ENCODE results near the gene NKX2-4. TPM values are rescaled to one million over a fixed set of nuclear protein-coding genes. Genes with fewer than 3 reads are reported as not detected.
"Not testable (repeated sequence)": the region's sequence is repeated elsewhere in the genome, so short reads cannot be mapped to it uniquely, and the experiment has no call there.

Gene NKX2-4
- 1.1 and 1.8 TPM in 2 replicates for total RNA-seq (2014; rRNA removed; shearing (Covaris generic))

DNA sequence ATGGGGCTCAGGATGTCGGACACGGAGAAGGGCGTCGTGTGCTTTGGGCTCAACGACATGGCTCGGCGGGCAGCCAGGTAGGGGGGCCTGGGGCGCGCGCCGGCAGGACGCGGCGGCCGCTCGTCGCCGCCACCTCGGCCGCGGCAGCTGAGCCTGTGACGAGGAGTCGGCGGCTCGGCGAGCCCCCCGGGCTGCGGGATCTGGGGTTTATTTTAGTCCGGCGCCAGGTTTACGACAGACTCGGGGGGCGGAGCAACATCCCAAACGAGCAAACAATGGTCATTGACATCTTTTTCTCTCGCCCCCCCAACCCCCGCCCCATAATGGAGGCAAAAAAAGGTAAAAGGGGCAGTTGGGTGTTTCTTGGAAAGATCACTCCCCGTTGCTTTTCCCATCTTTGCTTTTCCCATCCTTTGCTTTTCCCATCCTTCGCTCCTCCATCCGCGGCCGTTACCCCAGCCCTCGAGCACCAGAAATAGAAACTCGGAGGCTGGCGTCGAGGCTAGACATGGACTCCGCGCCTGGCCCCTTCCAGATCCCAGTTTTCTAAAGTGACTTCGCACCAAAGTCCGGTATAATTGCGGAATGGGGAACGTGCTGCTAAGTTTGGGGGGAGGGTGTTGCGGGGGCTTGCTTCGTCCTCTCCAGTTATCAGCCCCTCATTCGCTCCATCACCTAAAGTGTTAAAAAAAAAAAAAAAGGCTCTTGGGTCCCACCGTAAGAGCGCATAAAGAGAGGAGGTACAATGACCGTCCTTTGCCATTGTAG is at the start of gene NKX2-4:
NKX2-4 (minus strand) TSS at position 186 of the 768 bp plus-strand sequence; CDS start at position 59, 127 bp downstream.
- no peak for DNase-seq (ENCODE audit: low spot score)

DNA sequence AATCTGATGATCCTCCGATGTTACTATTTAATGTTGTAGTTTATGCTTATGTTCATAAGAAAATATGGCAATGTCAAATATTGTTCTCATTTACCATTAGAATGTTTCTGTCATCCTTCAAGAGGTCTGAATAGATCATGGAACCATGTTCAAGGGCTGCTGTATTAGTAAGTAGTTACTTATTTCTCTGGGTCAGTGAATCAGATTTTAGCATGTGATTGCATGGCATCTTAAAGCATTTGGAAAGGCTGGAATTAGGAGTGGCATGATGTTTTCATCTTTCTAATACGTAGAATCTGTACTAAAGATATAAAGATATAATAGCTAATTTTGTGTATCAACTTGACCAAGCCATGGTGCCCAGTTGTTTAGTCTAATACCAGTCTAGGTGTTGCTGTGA is 40.5 kb upstream of the NKX2-4 start:
- DNase-seq (ENCODE audit: low spot score) = no peak

DNA sequence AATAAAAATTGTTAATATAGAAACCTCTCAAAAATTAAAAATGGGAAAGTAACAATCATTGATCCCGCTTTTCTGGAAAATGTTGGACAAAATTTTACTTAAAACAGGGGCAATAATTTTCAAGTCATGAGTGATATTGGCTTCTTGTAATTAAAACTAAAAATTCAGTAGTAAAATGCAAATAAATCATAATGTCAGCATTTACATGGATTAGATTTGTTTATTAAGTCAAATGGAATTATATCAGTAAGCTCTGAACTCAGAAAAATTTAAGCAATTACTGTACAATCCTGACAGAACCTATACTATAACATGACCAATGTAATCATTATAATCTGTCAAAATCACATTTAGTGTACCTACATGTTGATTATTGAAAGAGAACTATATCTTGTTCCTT is 39.9 kb upstream of the NKX2-4 start:
- no peak for DNase-seq (ENCODE audit: low spot score)

DNA sequence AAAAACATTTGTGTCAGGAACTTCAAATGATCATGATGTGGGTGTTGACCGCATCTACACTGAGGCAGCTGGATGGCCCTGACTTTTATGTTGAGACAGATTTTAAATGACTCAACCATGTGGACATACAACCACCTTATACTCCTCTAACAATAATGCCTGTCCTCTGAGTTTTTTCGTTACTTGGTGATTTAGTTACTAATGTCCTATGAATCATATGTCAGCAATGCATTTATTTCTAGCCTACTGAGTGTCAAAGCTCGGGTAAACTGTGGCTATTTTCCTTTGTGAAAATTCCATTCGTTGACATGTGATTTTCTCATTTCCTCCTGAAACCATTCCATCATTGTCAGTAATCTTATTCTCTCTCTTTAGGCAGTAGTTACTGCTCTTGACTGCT is 38.9 kb upstream of the NKX2-4 start:
- DNase-seq (ENCODE audit: low spot score) = peak; percentile 19

DNA sequence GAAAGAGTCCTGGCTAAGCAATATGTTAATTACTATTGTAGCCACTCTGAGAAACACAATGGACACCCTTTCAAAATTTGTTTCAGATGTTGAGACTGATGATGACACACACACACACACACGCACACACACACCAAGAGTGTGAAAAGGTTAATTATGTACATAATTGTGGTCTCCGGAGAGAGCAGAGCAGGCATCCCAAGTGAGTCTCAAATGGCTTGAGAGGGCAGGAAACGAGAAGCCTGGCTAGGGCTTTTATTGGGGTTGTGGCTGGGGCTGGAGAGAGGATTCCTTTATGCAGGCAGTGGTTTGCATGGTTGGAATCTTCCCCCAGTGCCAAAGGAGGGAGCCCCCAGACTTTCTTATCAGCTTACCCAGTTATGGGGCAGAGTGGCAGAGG is 38.2 kb upstream of the NKX2-4 start:
- DNase-seq (ENCODE audit: low spot score) = no peak

DNA sequence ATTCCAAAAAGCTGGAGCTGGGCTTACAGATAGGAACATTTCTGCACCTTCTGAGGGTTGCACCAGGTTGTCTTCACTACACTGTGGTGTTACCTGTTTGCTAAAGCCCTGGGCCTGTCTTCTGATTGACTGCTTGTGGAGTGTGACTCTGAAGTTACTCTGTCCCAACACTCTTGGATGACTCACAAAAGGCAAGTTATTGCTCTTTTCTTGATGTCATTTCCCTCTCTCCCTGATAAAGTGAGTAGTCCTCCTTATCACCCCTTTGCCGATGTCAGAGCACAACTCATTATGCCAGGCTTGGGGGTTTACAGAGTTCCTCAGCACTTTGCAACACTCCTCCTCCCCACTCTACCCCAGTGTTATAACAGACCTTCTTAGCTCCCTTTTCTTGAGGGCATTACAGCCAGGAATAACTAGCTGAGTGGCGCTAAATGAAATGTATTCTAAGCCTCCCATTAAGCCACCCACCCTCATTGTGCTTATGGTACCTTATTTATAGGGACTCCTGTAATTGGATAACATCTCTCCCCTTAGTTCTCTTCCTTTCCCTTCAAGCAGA is 36.1 kb upstream of the NKX2-4 start:
- DNase-seq (ENCODE audit: low spot score) = no peak

DNA sequence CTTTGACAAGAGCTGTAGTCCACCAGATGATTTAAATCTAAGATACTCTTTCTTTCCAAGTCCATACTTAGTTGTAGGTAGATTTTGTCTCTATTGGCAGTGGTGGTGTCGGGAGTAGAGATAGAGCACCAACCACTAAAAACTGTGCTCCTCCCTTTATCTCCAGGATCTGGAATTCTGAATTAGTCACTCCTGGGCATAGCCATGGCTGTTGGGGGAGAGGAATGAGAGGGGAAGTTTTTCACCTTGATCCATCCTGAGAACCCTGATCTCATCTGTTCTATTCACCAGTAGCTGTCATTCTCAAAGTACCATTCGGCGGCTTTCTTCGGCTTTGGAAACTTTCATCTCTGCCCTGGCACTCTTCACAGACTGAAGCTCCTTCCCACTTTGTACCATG is 35.6 kb upstream of the NKX2-4 start:
- no peak for DNase-seq (ENCODE audit: low spot score)

GRCh38 chr20:21430020-21430419 is 32.7 kb upstream of the NKX2-4 start:
- DNase-seq (ENCODE audit: low spot score) = no peak

DNA sequence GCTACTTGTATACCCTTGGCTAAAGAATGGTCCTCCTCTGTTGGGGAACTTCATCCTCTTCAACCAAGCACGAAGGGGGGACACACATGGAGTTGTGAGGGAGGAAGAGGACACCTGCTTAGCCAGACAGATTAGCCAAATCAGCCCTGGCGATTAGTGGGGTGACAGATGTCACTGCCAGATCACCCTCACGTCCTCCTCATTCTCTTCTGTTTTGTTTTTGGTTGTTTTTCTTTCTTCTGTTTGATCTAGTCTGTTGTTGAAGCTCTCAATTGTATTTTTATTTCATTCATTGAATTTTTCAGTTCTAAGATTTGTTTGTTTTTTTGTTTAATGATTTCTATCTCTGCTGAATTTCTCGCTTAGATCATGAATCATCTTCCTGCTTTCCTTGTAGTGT is 27.5 kb upstream of the NKX2-4 start:
- no peak for DNase-seq (ENCODE audit: low spot score)

DNA sequence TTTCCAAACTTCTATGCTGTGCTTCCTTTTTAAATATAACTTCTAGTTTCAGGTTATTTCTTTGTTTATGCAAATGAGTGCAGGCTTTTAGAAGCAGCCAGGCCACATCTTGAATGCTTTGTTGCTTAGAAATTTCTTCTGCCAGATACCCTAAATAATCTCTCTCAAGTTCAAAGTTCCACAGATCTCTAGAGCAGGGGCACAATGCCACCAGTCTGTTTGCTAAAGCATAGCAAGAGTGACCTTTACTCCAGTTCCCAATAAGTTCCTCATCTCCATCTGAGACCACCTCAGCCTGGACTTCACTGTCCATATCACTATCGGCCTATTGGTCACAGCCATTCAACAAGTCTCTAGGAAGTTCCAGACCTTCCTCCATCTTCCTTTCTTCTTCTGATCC is 26.4 kb upstream of the NKX2-4 start:
- not testable (repeated sequence) for DNase-seq (ENCODE audit: low spot score)

DNA sequence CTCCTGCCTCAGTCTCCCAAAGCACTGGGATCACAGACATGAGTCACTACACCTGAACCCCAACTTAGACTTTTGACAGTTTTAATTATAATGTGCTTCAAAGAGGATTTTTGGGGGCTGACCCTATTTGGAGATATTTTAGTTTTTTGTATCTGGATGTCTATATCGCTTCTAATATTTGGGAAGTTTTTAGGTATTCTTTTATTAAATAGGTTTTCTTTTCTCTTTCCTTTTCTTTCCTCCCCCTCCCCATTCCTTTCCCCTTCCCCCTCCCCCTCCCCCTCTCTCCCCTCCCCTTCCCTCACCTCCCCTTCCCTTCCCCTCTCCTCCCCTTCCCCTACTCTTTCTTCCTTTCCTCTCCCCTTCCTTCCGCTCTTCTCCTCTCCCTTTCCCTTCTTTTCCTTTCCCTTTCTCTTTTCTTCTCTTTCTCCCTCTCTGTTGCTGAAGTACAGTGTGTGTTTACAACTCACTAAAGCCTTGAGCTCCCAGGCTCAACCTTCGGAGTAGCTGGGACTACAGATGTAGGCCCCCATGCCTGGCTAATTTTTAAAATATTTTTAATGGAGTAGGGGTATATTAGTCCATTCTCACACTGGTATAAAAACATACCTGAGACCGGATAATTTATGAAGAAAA is 24.4 kb upstream of the NKX2-4 start:
- DNase-seq (ENCODE audit: low spot score) = no peak

GRCh38 chr20:21419147-21419546 is 21.8 kb upstream of the NKX2-4 start:
- DNase-seq (ENCODE audit: low spot score) = not testable (repeated sequence)

DNA sequence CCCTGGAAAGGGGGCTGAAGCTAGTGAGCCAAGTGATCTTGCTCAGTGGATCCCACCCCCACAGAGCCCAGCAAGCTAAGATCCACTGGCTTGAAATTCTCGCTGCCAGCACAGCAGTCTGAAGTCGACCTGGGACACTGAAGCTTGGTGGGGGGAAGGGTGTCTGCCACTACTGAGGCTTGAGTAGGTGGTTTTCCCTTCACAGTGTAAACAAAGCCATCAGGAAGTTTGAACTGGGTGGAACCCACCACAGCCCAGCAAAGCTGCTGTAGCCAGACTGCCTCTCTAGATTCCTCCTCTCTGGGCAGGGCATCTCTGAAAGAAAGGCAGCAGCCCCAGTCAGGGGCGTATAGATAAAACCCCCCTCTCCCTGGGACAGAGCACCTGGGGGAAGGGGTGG is 16.7 kb upstream of the NKX2-4 start:
- not testable (repeated sequence) for DNase-seq (ENCODE audit: low spot score)

DNA sequence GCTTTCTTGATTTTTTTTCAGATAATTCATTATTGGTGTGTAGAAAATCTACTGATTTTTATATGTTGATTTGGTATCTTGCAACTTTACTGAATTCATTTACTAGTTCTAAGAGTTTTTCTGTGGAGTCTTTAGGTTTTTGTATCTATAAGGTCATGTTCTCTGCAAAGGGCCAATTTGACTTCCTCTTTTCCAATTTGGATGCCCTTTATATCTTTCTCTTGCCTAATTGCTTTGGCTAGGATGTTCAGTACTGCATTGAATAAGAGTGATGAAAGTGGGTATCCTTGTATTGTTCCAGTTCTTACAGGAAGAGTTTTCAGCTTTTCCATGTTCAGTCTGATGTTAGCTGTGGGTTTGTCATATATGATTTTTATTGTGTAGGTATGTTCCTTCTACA is 14.4 kb upstream of the NKX2-4 start:
- no peak for DNase-seq (ENCODE audit: low spot score)

GRCh38 chr20:21399005-21399475 is 1.7 kb upstream of the NKX2-4 start:
- no peak for DNase-seq (ENCODE audit: low spot score)

- no peak for DNase-seq (ENCODE audit: low spot score)
Measured at GRCh38 chr20:21398109-21399004, 1.0 kb upstream of the NKX2-4 start.

GRCh38 chr20:21396599-21397340 is 556 bp downstream of the NKX2-4 start:
- DNase-seq (ENCODE audit: low spot score) = no peak

DNA sequence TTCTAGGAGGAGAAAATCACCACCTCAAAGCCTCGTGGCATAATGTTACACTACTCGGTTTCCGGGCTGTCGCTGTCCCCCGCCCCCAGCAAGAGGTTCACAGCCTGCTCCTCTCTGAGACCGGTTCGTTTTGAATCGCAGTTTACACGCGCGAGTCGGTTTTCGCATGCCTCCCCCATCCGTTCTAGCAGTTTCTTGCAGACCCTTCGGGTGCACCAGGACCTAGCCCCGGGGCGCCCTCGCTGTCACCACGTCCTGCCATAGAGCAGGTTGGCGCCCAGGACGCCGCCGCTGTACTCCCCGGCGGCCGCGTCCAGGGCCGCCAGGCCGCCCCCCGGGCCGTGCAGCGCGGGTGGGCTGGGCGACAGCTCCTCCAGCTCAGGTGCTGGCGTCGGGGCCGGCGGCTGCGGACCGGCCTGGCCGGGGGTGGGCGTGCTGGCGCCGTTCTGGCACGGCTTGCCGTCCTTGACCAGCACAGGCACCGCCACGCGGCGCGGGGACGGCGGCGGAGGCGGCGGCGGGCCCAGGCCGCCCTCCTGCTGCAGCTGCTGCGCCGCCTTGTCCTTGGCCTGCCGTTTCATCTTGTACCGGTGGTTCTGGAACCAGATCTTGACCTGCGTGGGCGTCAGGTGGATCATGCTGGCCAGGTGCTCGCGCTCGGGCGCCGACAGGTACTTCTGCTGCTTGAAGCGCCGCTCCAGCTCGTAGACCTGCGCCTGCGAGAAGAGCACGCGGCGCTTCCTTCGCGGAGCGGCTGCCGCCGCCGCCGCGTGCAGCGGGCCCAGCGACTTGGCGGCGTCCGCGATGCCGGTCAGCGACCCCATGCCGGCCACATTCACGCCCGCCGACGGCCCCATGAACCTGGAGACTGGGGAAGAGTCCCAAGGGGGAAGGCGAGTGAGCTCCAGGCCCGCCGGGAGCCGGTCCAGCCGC is 1.4 kb downstream of the NKX2-4 start:
- no peak for DNase-seq (ENCODE audit: low spot score)

DNA sequence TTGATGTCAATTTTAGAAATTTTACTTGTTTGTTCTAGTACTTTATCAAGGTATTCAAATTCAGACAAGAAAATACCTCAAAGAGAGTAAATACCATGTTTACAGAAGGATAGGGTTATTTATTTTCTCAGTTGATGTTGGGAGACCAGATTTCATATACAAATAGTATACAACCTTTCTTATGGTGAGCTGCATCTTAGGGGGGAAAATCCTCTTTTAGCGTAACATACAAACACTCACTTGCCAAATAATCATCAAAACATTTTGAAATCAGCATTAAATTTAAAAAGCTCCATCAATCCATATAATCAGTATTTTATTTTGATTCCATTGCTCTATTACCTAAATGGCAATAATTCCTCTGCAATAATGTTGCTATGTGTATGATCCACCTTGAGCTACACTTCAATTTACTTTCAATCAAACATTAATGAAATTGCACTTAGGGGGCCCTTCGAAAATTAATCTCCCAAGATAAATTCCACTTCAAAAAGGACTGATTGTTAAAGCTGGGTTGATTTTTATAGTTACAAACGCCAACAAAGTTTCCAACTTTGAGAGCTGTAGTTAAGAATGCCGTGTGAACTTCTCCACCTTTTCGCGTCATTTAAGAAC is 2.2 kb downstream of the NKX2-4 start:
- DNase-seq (ENCODE audit: low spot score) = no peak

DNA sequence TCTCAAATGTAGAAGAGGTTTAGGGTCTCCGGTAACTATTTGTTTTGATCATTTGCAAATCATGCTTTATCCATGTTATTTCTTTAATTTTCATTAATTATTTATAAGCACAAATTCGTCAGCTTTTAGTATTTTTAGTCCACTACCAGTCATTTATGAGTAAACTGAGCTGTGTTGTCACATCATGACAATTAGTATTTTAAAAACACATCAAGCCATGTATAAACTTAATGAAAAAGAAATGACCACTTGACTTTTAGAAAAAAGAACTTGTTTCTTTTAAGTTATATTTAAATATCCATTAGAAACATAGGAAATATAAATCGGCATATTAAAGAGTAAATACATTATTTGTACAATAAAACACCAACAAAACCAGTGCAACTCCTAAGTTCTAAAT is 2.8 kb downstream of the NKX2-4 start:
- no peak for DNase-seq (ENCODE audit: low spot score)

Data from H4 (cell line).